Liver (tissue), 9 donors: Measurements from ENCODE around the gene LARGE2. TPM values are rescaled to one million over a fixed set of nuclear protein-coding genes. Genes with fewer than 3 reads are reported as not detected.

Experiments used
- DNase-seq: peaks from one replicate; pipeline ENCODE4 v3.0.0-alpha.2; 2017; ENCODE audit warnings: low spot score
- H3K27ac ChIP-seq, 2 donors: one replicate each; pipeline ENCODE4 v1.7.0; 2013; ENCODE audit warnings: inconsistent platforms in 2 of 2, low read length in 2 of 2, control low read depth in 1 of 2, low read depth in 1 of 2, mild to moderate bottlenecking in 1 of 2
- H3K27me3 ChIP-seq, 4 donors: one replicate each; pipeline versions ENCODE4 v1.6.1 to v1.7.0; 2013; ENCODE audit warnings: low read length in 3 of 4, inconsistent platforms in 1 of 4, mild to moderate bottlenecking in 1 of 4, moderate library complexity in 1 of 4; ENCODE audit not compliant: control insufficient read depth in 4 of 4, insufficient read depth in 4 of 4
- H3K36me3 ChIP-seq, 4 donors: one replicate each; pipeline versions ENCODE4 v1.6.1 to v1.7.0; 2013; ENCODE audit warnings: low read length in 3 of 4, mild to moderate bottlenecking in 3 of 4, low read depth in 1 of 4, moderate library complexity in 1 of 4; ENCODE audit not compliant: control insufficient read depth in 4 of 4, insufficient read depth in 3 of 4
- H3K4me1 ChIP-seq, 4 donors: one replicate each; pipeline versions ENCODE4 v1.6.1 to v1.7.0; 2013; ENCODE audit warnings: low read length in 3 of 4, mild to moderate bottlenecking in 3 of 4, moderate library complexity in 1 of 4; ENCODE audit not compliant: control insufficient read depth in 4 of 4, insufficient read depth in 4 of 4
- H3K4me3 ChIP-seq, 3 donors: one replicate each; pipeline versions ENCODE4 v1.6.1 to v1.7.0; 2013; ENCODE audit warnings: low read length in 3 of 3, control low read depth in 1 of 3, low read depth in 1 of 3, mild to moderate bottlenecking in 1 of 3
- H3K9ac ChIP-seq, 2 donors: one replicate each; pipeline ENCODE4 v1.7.0; 2013; ENCODE audit warnings: low read length in 2 of 2, mild to moderate bottlenecking in 2 of 2, moderate library complexity in 2 of 2, control low read depth in 1 of 2, low read depth in 1 of 2
- H3K9me3 ChIP-seq, 4 donors: one replicate each; pipeline versions ENCODE4 v1.6.1 to v1.7.0; 2013; ENCODE audit warnings: low read length in 3 of 4; ENCODE audit not compliant: control insufficient read depth in 4 of 4
- FOXA2 ChIP-seq: IDR thresholded peaks from 2 replicates; pipeline ENCODE4 v1.6.1; 2016; ENCODE audit warnings: antibody characterized with exemption
- GABPA ChIP-seq, 2 donors: IDR thresholded peaks in 1 of 2; conservative IDR thresholded peaks in 1 of 2; 2 replicates each; pipeline ENCODE4 v1.6.1; 2016; ENCODE audit warnings: antibody characterized with exemption in 2 of 2, mild to moderate bottlenecking in 1 of 2, moderate library complexity in 1 of 2
- HNF4A ChIP-seq, 2 donors: conservative IDR thresholded peaks; 2 replicates each; pipeline ENCODE4 v1.6.1; 2016; ENCODE audit warnings: antibody characterized with exemption in 2 of 2, mild to moderate bottlenecking in 2 of 2
- HNF4G ChIP-seq: IDR thresholded peaks from 2 replicates; pipeline ENCODE4 v1.6.1; 2016; ENCODE audit warnings: antibody characterized with exemption
- RAD21 ChIP-seq, 2 donors: IDR thresholded peaks; 2 replicates each; pipeline ENCODE4 v1.6.1; 2016; ENCODE audit warnings: antibody characterized with exemption in 2 of 2, mild to moderate bottlenecking in 2 of 2
- RXRA ChIP-seq, 2 donors: IDR thresholded peaks; 2 replicates each; pipeline ENCODE4 v1.6.1; 2017 to 2018; ENCODE audit warnings: antibody characterized with exemption in 2 of 2, mild to moderate bottlenecking in 1 of 2
- SP1 ChIP-seq: IDR thresholded peaks from 2 replicates; pipeline ENCODE4 v1.6.1; 2018; ENCODE audit warnings: antibody characterized with exemption, mild to moderate bottlenecking
- TAF1 ChIP-seq: conservative IDR thresholded peaks from 2 replicates; pipeline ENCODE4 v1.6.1; 2016; ENCODE audit warnings: antibody characterized with exemption, mild to moderate bottlenecking
- YY1 ChIP-seq: IDR thresholded peaks from 2 replicates; pipeline ENCODE4 v1.6.1; 2016; ENCODE audit warnings: antibody characterized with exemption, mild to moderate bottlenecking
- WGBS: extraction: QIAGEN DNeasy Blood & Tissue Kit; methylation state at CpG from one replicate; pipeline ENCODE4 v1.1.7; 2013; 5-methylcytosine and 5-hydroxymethylcytosine counted together
- polyA plus RNA-seq, 2 donors: library from polyadenylated mRNA; stranded (reverse) in 1 of 2; unstranded in 1 of 2; fragments of 200-250 nt in 1 of 2; fragments of >200 nt in 1 of 2; fragmentation: Nextera tagmentation in 1 of 2; extraction: Ambion mirVana in 1 of 2; gene quantifications; one replicate each; pipeline versions ENCODE4 v1.2.1 to v1.2.3, GENCODE V29; 2013 to 2015
- total RNA-seq, 2 donors: library from RNA; depleted of rRNA; stranded (reverse); fragments of >200 nt; gene quantifications; one replicate each; pipeline ENCODE4 v1.2.3, GENCODE V29; 2014
- TF ChIP-seq, protein P1 (sequence below): fragments of 150-350 bp; IDR thresholded peaks from 2 replicates; pipeline ENCODE4 v1.5.1; 2017; ENCODE audit warnings: improper control_type of control experiment, low read depth, low read length; ENCODE audit not compliant: missing input control
- TF ChIP-seq, protein P2 (sequence below): IDR thresholded peaks from 2 replicates; pipeline ENCODE4 v1.6.1; 2016; ENCODE audit warnings: antibody characterized with exemption
- TF ChIP-seq, protein P3 (sequence below): IDR thresholded peaks from 2 replicates; pipeline ENCODE4 v1.6.1; 2016; ENCODE audit warnings: antibody characterized with exemption, mild to moderate bottlenecking
- TF ChIP-seq, protein P4 (sequence below): IDR thresholded peaks from 2 replicates; pipeline ENCODE4 v1.6.1; 2016; ENCODE audit warnings: antibody characterized with exemption
- donor health status: healthy.
- donor health status: healthy.
- donor health status: healthy.
- donor health status: healthy.
- donor health status: healthy.

LARGE2 gene
- total and polyA plus RNA-seq, 4 donors: 1.3 to 1.9 (median 1.5) TPM

DNA sequence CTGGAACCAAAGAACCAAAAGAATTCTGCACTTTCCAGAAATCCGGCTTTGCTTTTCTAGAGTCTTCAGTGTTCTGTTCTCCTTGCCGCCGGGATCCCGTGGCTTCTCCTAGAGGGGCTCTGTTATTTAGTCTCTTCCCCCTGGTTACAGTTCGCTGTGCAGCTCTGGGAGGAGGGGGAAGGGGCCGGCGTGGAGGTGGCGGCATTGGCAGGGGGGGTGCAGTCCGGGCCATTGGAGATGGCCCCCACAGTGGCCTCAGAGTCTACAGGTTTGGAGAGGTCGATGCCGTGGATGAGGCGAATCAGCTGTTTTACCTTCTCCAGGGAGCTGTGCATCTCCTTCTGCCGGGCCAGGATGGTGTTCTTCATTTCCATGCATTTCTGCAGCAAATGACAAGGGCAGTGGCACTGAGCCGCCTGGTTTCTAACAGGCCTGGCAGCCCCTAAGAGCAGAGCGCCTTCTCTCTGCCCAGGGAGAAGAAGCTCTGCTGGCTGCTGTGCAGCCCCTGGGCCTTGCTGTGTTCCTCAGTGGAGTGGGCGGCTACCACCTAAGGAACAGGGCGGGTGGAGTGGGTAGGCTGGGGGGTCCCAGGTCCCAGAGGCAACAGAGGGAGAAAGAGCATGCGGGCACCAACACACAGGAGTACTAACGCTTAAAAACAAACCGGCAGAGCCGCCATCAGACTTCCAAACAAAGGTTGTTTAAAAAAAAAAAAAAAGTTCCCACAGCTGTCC is 11.6 kb downstream of the LARGE2 start:
- no peak overlapping the region for H3K9ac ChIP-seq
- TF ChIP-seq RXRA (IDR thresholded peaks at IDR 0.05) (no peak), GABPA (IDR thresholded peaks at IDR 0.05 in 1 of 2, conservative IDR thresholded peaks at IDR 0.05 in 1 of 2) (no peak), RAD21 (IDR thresholded peaks at IDR 0.05) (no peak)
- TF ChIP-seq, protein P1, sequence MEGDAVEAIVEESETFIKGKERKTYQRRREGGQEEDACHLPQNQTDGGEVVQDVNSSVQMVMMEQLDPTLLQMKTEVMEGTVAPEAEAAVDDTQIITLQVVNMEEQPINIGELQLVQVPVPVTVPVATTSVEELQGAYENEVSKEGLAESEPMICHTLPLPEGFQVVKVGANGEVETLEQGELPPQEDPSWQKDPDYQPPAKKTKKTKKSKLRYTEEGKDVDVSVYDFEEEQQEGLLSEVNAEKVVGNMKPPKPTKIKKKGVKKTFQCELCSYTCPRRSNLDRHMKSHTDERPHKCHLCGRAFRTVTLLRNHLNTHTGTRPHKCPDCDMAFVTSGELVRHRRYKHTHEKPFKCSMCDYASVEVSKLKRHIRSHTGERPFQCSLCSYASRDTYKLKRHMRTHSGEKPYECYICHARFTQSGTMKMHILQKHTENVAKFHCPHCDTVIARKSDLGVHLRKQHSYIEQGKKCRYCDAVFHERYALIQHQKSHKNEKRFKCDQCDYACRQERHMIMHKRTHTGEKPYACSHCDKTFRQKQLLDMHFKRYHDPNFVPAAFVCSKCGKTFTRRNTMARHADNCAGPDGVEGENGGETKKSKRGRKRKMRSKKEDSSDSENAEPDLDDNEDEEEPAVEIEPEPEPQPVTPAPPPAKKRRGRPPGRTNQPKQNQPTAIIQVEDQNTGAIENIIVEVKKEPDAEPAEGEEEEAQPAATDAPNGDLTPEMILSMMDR: no peak
- no peaks in the 10 kb centered on the region for H3K9me3 ChIP-seq
- H3K4me1 ChIP-seq: peaks cover 10 to 23% (median 20%) of the 10 kb centered on the region in 4 donors
- no peak for DNase-seq
- H3K36me3 ChIP-seq: peaks cover 2 to 15% (median 6%) of the 10 kb centered on the region in 4 donors
- 77% methylated on average over 21 of the region's 21 CpGs for WGBS
- H3K4me3 ChIP-seq: no peak overlapping the region
- H3K27ac ChIP-seq: no peak overlapping the region
- no peaks in the 10 kb centered on the region for H3K27me3 ChIP-seq

DNA sequence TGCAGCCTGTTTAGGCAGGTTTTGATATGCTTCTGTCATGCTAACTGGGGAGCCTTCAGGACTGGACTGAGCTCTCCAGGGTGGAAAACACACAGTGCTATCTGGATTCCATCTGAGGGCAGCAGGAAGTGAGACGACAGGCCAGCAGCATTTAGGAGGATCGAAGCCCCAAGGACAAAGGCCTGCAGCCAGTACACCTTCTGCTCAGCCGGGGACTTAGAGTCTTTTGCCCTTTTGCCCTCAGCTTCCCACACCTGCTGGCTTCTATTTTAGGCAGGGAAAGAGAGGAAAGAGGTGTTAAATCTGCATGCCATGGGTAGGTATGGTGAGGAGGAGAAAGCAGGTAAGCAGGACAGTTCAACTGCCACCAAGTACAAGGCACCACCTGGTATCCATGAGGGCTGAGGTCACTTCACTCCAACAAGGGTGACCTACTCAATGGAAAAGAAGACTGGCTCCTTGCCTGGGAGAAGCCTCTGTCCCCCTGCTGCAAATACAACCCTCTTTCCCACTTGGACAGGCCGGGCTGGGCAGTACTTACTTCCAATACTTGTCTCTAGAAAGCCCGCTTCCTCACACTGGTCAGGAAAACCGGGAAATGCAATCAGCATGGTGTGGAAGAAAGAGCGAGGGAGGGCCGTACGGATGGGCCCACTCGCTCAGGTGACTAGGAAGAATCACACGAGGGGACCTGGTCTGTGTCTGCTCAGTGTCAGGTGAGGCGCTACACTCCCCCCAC is 12.3 kb downstream of the LARGE2 start:
- Histone ChIP-seq H3K27me3 (no peaks in the 10 kb centered on the region), H3K9ac (no peak overlapping the region), H3K4me1 (peaks cover 10 to 23% (median 20%) of the 10 kb centered on the region in 4 donors), H3K36me3 (peaks cover 2 to 15% (median 6%) of the 10 kb centered on the region in 4 donors), H3K9me3 (no peaks in the 10 kb centered on the region), H3K4me3 (no peak overlapping the region), H3K27ac (no peak overlapping the region)
- TF ChIP-seq HNF4A (conservative IDR thresholded peaks at IDR 0.05) (peak; percentile 70 to 71), SP1 (peak; percentile 57), HNF4G (no peak), RXRA (IDR thresholded peaks at IDR 0.05) (peak; percentile 44 to 58), TAF1 (no peak), RAD21 (IDR thresholded peaks at IDR 0.05) (peak in 1 of 2 donors; percentile 15), GABPA (IDR thresholded peaks at IDR 0.05 in 1 of 2, conservative IDR thresholded peaks at IDR 0.05 in 1 of 2) (no peak), FOXA2 (no peak), YY1 (peak; percentile 29)
- TF ChIP-seq, protein P2, sequence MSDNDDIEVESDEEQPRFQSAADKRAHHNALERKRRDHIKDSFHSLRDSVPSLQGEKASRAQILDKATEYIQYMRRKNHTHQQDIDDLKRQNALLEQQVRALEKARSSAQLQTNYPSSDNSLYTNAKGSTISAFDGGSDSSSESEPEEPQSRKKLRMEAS: no peak
- TF ChIP-seq, protein P3, sequence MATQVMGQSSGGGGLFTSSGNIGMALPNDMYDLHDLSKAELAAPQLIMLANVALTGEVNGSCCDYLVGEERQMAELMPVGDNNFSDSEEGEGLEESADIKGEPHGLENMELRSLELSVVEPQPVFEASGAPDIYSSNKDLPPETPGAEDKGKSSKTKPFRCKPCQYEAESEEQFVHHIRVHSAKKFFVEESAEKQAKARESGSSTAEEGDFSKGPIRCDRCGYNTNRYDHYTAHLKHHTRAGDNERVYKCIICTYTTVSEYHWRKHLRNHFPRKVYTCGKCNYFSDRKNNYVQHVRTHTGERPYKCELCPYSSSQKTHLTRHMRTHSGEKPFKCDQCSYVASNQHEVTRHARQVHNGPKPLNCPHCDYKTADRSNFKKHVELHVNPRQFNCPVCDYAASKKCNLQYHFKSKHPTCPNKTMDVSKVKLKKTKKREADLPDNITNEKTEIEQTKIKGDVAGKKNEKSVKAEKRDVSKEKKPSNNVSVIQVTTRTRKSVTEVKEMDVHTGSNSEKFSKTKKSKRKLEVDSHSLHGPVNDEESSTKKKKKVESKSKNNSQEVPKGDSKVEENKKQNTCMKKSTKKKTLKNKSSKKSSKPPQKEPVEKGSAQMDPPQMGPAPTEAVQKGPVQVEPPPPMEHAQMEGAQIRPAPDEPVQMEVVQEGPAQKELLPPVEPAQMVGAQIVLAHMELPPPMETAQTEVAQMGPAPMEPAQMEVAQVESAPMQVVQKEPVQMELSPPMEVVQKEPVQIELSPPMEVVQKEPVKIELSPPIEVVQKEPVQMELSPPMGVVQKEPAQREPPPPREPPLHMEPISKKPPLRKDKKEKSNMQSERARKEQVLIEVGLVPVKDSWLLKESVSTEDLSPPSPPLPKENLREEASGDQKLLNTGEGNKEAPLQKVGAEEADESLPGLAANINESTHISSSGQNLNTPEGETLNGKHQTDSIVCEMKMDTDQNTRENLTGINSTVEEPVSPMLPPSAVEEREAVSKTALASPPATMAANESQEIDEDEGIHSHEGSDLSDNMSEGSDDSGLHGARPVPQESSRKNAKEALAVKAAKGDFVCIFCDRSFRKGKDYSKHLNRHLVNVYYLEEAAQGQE: peak; percentile 57
- TF ChIP-seq, protein P4, sequence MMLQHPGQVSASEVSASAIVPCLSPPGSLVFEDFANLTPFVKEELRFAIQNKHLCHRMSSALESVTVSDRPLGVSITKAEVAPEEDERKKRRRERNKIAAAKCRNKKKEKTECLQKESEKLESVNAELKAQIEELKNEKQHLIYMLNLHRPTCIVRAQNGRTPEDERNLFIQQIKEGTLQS: no peak
- no peak for DNase-seq
- WGBS: 81% methylated on average over 12 of the region's 12 CpGs
